Choroid plexus epithelial cell (primary cell): ENCODE measurements around the gene MRPL37.

Experiments
- DNase-seq: peaks from one replicate; pipeline ENCODE4 v3.0.0-alpha.2; 2010; ENCODE audit warnings: low read depth
- H3K4me3 ChIP-seq: 2 replicates; pipeline ENCODE4 v1.5.1; 2011; ENCODE audit warnings: low read depth, mild to moderate bottlenecking, control low read depth, low read length, moderate library complexity
- TF ChIP-seq, protein P1 (sequence below): conservative IDR thresholded peaks from 2 replicates; pipeline ENCODE4 v1.5.1; 2011; ENCODE audit warnings: low read depth, mild to moderate bottlenecking, control low read depth, inconsistent platforms, low read length, moderate library complexity

MRPL37 gene

DNA sequence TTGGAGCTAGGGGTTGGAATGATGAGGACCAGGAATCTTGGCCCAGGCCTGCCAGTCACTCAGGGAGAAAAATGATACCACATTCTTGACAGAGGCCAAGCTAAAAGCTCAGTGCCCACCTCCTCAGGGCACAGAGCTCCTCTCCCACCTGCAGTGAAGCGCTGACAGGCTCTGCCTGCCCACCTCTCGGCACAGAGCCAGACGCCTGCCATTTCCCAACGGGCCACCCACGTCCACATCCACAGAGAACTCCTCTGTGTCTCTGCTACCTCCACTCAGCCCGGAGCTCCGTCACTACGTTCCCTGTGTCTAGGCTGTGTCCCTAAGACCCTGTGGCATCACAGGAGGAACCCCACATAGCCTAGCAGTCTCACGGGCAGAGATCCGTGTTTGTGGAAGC, 60.8 kb downstream of the MRPL37 start:
- TF ChIP-seq, protein P1, sequence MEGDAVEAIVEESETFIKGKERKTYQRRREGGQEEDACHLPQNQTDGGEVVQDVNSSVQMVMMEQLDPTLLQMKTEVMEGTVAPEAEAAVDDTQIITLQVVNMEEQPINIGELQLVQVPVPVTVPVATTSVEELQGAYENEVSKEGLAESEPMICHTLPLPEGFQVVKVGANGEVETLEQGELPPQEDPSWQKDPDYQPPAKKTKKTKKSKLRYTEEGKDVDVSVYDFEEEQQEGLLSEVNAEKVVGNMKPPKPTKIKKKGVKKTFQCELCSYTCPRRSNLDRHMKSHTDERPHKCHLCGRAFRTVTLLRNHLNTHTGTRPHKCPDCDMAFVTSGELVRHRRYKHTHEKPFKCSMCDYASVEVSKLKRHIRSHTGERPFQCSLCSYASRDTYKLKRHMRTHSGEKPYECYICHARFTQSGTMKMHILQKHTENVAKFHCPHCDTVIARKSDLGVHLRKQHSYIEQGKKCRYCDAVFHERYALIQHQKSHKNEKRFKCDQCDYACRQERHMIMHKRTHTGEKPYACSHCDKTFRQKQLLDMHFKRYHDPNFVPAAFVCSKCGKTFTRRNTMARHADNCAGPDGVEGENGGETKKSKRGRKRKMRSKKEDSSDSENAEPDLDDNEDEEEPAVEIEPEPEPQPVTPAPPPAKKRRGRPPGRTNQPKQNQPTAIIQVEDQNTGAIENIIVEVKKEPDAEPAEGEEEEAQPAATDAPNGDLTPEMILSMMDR, result no peak
- DNase-seq, result no peak
- no peak overlapping the region for H3K4me3 ChIP-seq

DNA sequence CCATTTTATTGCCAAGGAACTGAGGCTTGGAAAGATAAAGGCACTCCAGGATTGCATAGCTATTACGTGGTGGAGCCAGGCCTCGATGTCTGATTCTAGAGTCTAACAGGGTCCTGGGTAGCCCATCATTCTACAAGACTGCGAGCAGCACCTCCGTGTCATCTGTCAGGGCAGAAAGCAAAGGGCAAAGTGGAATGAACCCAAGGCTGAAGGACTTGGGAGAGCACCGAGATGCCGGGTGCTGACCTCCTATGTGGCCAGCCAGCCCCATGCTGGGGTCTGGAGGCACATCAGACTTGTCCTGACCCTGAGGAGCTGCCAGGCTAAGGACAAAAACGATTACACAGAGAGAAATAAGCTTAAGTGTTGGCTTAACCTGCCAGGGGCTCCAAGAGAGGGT, 62.3 kb downstream of the MRPL37 start:
- TF ChIP-seq, protein P1, result no peak
- DNase-seq, result no peak
- H3K4me3 ChIP-seq, result no peak overlapping the region

DNA sequence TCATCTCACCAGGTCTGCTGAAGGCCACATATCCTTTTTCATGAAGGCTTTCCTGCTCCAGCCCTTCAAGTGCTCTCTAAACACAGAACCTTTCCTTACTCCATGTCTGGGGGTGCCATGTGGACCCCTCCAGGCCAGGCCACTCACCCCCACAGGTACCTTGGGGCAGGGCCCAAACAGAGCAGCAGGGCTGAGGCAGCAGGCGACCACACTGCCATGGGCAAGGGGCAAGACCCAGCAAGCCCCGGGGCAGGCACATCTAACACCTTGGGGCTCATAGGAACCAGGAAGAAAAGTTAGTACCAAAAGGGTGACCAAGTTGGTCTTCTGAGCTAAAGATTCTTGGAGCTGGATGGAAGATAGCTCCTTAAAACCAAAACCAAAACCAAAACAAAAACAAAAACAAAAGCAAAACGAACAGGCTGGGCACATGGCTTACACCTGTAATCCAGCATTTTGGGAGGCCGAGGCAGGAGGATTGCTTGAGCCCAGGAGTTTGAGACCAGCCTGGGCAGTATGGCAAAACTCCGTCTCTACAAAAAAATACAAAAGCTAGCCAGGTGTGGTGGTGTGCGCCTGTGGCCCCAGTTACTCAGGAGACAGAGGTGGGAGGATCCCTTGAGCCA, 63.7 kb downstream of the MRPL37 start:
- no peak overlapping the region for H3K4me3 ChIP-seq
- TF ChIP-seq, protein P1, result no peak
- DNase-seq, result no peak

DNA sequence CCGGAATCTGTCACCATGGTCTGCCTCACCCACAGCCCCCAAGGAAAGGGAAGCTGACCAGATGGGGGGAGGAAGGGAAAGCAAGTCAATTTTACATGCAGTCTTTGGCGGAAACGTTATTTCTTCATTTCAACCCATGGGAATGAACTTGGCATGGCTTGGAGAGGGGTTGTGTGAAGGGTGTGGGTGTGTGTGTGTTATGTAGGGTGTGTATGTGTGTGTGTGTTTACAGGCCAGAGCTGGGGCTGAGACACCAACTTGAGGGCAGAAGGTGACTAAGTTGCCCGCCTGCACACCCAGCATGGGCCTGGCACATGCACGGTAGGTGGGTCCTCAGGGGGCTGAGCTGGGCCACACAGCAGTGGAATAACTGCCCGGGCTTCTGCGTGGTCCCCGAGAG, 65.2 kb downstream of the MRPL37 start:
- no peak overlapping the region for H3K4me3 ChIP-seq
- DNase-seq, result no peak
- TF ChIP-seq, protein P1, result no peak

DNA sequence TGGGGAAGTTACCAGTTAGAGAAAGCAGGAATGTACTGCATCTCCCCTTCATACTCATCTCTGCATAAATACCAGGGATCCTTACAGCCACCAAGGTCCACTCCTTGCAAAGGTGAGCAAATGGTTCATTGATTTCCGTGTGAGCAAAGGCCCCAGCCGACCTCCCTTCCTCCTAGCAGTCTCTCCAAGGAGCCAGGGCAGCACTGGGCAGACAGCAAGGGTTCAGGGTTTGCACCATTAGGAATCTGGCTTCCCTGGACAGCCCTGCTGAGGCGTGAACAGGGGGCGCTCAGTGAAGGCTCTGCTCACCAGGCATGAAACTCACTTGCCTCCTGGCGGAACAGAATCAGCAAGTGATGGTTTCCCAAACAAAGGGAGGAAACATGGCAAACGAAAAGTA, 65.7 kb downstream of the MRPL37 start:
- TF ChIP-seq, protein P1, result no peak
- no peak for DNase-seq
- no peak overlapping the region for H3K4me3 ChIP-seq

DNA sequence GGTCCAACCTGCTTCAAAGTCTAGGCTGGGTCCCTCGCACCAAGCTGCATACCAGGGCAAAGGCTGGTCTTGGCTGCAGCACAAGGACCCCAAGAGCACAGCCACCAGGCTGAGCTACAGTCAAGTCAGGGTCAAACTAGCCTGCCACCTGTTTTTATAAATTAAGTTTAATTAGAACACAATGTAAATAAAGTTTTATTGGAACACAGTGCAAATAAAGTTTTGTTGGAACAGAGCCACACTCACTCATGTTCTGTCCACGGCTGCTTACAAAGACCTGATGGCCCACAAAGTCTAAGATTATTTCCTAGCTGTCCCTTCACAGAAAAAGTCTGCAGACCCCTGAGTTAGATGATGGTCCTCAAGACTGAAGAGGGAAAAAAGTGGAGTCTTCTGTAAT, 66.2 kb downstream of the MRPL37 start:
- no peak for DNase-seq
- TF ChIP-seq, protein P1, result no peak

DNA sequence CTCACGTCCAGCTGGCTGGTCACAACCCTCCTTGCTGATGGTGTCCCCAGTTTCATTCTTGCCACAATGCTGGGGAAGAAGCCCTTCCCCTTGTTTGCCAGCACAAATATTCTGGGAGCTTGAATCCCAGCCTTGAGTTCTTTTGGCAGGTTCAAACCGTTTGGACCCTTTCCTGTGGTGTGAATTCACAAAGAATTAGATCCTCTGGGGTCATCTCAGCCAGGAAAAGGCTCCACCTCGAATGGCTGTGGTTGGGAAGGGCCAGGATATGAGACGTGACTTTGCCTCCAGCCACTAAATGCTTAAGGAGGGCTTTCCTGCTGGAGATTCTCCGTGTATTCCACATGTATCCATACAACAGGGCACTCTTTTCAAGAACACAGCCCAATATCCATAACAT, 66.9 kb downstream of the MRPL37 start:
- TF ChIP-seq, protein P1, result no peak
- no peak for DNase-seq
- no peak overlapping the region for H3K4me3 ChIP-seq

More for the DNA sequence above, 66.2 kb downstream of the MRPL37 start:
- no peak overlapping the region for H3K4me3 ChIP-seq
